Spinal cord (tissue), 10 donors: Measurements from ENCODE around the gene SEMA3D. TPM values are rescaled to one million over a fixed set of nuclear protein-coding genes. Genes with fewer than 3 reads are reported as not detected.

Experiments
- DNase-seq, 6 donors: peaks; one replicate each; pipeline versions ENCODE4 v3.0.0 to v3.0.0-alpha.2; 2013 to 2015; ENCODE audit warnings: low spot score in 6 of 6, low read depth in 4 of 6
- H3K27ac ChIP-seq: one replicate; pipeline ENCODE4 v1.5.1; 2013; ENCODE audit warnings: low read depth, low read length, control low read depth
- H3K27me3 ChIP-seq: one replicate; pipeline ENCODE4 v1.6.1; 2013; ENCODE audit warnings: low read length; ENCODE audit not compliant: control insufficient read depth, insufficient read depth
- H3K36me3 ChIP-seq: one replicate; pipeline ENCODE4 v1.6.1; 2013; ENCODE audit warnings: low read length; ENCODE audit not compliant: control insufficient read depth, insufficient read depth
- H3K4me1 ChIP-seq: one replicate; pipeline ENCODE4 v1.6.1; 2013; ENCODE audit warnings: low read length; ENCODE audit not compliant: control insufficient read depth, insufficient read depth
- H3K4me3 ChIP-seq: one replicate; pipeline ENCODE4 v1.5.1; 2013; ENCODE audit warnings: low read depth, low read length, control low read depth
- H3K9me3 ChIP-seq: one replicate; pipeline ENCODE4 v1.6.1; 2013; ENCODE audit warnings: low read length; ENCODE audit not compliant: control insufficient read depth, insufficient read depth
- WGBS: methylation state at CpG from one replicate; pipeline ENCODE4 v1.1.5; 2013; ENCODE audit warnings: missing lambda C conversion rate; ENCODE audit not compliant: insufficient coverage; 5-methylcytosine and 5-hydroxymethylcytosine counted together
- polyA plus RNA-seq, 2 donors: library from polyadenylated mRNA; unstranded; fragments of 120-200 nt; gene quantifications; one replicate each; pipeline ENCODE4 v1.2.1, GENCODE V29; 2013; ENCODE audit not compliant: insufficient read length in 2 of 2
- total RNA-seq, 2 donors: library from RNA; depleted of rRNA in 1 of 2; stranded (reverse); fragments of 120-200 nt in 1 of 2; fragments of >200 nt in 1 of 2; gene quantifications; one replicate each; pipeline versions ENCODE4 v1.2.3 to v1.2.4, GENCODE V29; 2013 to 2014
- donor health status: healthy.

Gene SEMA3D
- total and polyA plus RNA-seq, 4 donors = 8.8 to 41.0 (median 24.4) TPM

DNA sequence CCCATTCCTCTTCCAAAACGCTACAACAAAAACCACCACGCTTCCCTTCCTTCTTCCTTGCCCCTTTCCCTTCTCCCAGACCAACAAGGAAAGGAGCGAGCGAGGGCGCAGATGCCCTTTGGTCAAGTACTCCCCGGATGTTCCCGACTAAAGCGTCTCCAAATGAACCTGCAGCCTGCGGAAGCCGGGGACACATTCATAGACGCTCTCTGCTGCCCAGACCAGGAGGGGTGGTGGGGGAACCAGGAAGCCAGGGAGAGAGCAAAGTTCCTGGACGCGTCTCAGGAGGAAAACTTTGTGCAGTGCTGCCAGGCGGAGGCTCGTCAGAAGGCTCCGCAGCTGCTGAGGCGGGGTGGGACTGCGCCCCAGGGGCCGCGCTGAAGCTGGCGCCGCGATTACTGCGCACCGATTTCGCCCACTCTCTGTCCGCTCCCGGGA, 754 bp downstream of the SEMA3D start:
- H3K4me1 ChIP-seq = peaks cover 21% of the 10 kb centered on the region
- H3K27ac ChIP-seq = peak overlapping the region; percentile 90
- no peaks in the 10 kb centered on the region for H3K36me3 ChIP-seq
- peak; percentile 29 to 78 (median 46) for DNase-seq
- under 1% methylated on average over 28 of the region's 28 CpGs for WGBS
- H3K9me3 ChIP-seq = no peaks in the 10 kb centered on the region
- H3K4me3 ChIP-seq = peak overlapping the region; percentile 91
- peaks cover 6% of the 10 kb centered on the region for H3K27me3 ChIP-seq

DNA sequence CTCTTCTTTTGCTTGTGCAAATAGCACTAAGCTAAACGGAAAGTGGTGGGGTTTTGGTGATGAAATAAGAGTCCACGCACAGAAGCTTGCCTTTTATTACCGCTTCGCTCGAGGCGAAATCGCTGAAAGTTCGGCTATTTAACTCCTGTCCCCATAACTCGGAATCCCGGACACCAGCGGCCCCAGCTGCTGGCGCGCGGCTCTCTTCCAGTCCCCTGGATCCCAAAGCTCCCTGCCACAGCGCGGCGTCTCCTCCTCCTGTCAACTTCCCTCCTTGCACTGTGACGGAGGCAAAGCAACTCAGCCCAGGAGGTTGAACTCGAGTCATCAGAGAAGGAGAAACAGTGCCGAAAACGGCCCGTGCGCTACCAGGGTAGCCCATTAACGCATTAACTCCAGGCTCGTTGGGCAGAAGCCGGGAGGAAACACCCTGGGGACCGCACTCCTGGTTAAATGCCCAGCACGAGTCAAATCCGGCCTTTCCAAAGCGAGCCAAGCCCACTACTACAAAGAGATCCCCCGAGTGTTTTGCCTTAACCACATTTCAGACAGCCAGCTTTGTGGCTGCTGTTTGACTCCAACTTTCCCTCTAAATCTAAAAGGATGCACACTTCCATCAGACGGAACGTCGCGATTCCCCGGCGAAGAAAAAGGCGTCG, 1.3 kb downstream of the SEMA3D start:
- Histone ChIP-seq H3K4me1 (peaks cover 21% of the 10 kb centered on the region), H3K9me3 (no peaks in the 10 kb centered on the region), H3K36me3 (no peaks in the 10 kb centered on the region), H3K4me3 (peak overlapping the region; percentile 91), H3K27me3 (peaks cover 6% of the 10 kb centered on the region), H3K27ac (peak overlapping the region; percentile 90)
- peak in 5 of 6 donors; percentile 42 to 83 (median 64) for DNase-seq
- WGBS = under 1% methylated on average over 38 of the region's 39 CpGs

DNA sequence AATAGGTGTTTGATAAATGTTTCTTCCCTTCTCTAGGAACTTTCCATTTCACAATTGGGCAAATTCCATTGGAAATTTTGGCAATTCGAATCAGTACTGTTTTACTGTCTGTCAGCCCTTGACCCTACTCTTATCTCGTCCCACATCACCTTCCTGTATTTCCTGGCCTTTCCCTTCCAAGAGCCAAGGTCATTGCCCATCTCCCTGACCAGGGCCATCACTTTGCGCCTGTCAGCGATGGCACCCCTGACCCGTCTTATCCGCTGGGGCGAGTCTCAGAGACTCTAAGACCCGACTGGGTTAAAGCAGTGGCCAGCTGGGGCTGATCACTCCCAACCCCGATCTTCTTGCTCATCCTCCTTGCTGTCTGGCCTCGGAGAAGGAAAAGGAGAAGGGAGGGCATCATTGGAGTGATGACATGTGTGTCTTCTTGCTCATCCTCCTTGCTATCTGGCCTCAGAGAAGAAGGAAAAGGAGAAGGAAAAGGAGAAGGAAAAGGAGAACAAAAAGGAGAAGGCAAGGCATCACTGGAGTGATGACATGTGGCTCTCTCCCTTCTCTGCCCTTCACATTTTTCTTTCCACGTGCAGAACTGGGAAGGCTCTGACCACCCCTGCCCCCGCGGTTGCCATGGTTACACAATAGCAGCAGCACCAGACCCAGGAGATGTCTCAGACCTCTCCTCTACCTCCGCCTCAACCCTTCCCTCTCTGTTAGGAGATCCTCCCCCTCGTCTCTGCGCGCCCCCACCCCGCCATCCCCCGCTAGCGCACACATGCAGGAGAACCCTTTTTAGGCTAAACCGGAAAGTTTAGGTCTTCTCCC, 2.0 kb downstream of the SEMA3D start:
- H3K27ac ChIP-seq = peak overlapping the region; percentile 90
- DNase-seq = peak in 5 of 6 donors; percentile 15 to 85 (median 29)

DNA sequence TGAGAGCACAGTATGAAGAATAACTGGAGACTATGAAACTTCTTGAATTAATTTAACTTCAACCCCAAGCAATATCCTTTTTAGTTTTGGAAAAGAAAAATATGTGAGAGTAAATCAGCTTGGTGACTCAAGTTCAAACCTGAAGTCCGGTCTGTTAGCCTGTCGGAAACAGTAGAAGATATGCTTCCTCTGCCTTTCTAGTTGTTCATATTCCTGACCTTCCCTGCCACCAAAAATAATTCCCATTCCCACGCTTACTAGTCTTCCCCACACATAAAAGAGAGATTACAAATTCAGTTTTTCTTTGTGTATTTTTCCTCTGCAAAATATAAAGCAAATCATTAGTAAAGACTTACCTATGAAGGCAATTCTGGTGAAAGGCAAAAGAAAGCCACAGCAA, 3.6 kb downstream of the SEMA3D start:
- H3K4me3 ChIP-seq = no peak overlapping the region
- WGBS = 100% methylated on average over 2 of the region's 3 CpGs
- H3K36me3 ChIP-seq = no peaks in the 10 kb centered on the region
- DNase-seq = no peak
- peaks cover 21% of the 10 kb centered on the region for H3K4me1 ChIP-seq
- no peaks in the 10 kb centered on the region for H3K9me3 ChIP-seq
- no peak overlapping the region for H3K27ac ChIP-seq
- peaks cover 5% of the 10 kb centered on the region for H3K27me3 ChIP-seq

More for the DNA sequence above, 2.0 kb downstream of the SEMA3D start:
- Histone ChIP-seq H3K4me3 (peak overlapping the region; percentile 91), H3K27me3 (peaks cover 6% of the 10 kb centered on the region), H3K36me3 (no peaks in the 10 kb centered on the region), H3K9me3 (no peaks in the 10 kb centered on the region), H3K4me1 (peaks cover 21% of the 10 kb centered on the region)
- WGBS = 47% methylated on average over 11 of the region's 21 CpGs

DNA sequence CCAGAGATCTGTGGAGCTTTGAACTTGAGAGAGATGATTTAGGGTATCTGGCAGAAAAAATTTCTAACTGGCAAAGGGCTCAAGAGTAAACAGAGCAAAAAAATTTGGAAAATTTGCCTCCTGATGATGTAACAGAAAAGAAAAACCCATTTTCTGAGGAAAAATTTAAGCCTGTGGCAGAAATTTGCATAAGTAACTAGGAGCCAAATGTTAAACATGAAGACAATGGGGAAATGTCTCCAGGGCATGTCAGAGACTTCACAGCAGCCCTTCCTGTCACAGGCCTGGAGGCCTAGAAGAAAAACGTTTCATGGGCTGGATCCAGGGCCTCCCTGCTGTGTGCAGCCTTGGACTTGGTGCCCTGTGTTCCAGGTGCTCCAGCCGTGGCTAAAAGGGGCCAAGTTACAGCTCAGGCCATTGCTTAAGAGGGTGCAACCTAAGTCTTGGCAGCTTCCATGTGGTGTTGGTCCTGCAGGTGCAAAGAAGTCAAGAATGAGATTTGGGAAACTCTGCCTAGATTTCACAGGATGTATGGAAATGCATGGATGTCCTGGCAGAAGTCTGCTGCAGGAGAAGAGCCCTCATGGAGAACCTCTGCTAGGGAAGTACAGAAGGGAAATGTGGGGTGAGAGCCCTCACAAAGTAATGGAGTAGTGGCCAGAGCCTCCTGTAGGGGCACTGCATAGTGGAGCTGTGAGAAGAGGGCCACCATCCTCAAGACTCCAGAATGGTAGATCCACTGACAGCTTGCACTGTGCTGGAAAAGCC, 8.1 kb downstream of the SEMA3D start:
- no peaks in the 10 kb centered on the region for H3K9me3 ChIP-seq
- DNase-seq = no peak
- no peaks in the 10 kb centered on the region for H3K36me3 ChIP-seq
- H3K27ac ChIP-seq = no peak overlapping the region
- WGBS = 78% methylated on average over 2 of the region's 2 CpGs
- H3K4me1 ChIP-seq = no peaks in the 10 kb centered on the region
- no peaks in the 10 kb centered on the region for H3K27me3 ChIP-seq
- H3K4me3 ChIP-seq = no peak overlapping the region

DNA sequence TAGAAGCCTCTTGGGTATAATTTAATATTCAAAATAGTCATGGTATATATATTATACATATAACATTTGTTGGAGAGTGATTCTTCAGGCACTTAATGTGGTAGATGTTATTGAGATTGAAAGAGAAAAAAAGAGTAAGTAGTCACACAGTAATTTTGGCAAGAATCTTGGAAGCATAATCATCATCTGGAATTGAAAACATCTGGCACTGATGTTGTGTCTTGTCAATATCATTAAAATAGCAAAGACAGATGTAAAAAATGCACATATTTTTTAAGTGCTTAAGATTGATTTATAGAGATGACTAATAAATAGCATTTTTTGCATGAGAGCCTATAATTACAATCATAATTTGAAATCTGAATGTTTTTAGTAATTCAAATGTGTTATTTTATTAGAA, 9.5 kb downstream of the SEMA3D start:
- Histone ChIP-seq H3K4me3 (no peak overlapping the region), H3K36me3 (no peaks in the 10 kb centered on the region), H3K9me3 (no peaks in the 10 kb centered on the region), H3K27me3 (no peaks in the 10 kb centered on the region), H3K4me1 (no peaks in the 10 kb centered on the region), H3K27ac (no peak overlapping the region)
- DNase-seq = no peak

DNA sequence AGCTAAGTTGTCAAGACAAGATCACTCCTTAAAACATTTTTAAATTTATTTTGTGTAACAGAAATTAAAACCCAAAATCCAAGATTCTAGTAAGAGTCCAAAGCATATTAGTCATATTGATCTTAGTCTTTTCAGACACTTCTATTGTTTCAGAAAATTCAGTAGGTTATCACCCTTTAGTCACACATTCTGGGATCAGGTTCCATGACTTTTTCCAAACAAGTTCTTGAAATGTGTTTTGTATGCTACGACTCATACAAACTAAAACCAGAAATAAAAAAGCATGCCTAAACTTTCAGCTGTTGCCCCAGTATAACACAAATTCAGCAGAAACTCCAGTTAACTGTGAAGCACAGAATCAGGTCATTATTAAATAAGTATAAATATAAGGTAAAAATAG, 10.7 kb downstream of the SEMA3D start:
- no CpG with 5 or more reads among the region's 1 CpG for WGBS
- DNase-seq = no peak

DNA sequence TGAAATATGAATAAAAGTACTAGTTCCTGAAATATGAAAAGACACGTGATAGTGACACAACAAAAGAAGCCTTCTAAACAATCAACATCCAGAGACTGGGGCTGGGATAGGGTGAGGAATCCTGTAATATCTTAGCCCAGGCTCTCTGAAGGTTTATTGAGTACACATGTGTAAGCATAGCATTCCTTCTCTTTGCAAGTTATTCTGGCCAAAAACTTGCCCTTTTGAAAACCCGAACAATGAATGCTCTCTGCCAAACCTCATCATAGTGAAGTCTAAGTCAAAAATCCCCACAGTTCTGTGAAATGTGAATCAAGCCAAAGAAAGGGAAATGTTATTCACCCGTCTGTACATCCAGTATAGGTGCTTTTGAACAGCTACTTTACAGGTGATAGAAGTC, 11.6 kb downstream of the SEMA3D start:
- no peaks in the 10 kb centered on the region for H3K4me1 ChIP-seq
- H3K27me3 ChIP-seq = no peaks in the 10 kb centered on the region
- 20% methylated on average over 1 of the region's 3 CpGs for WGBS
- H3K27ac ChIP-seq = no peak overlapping the region
- H3K36me3 ChIP-seq = no peaks in the 10 kb centered on the region
- no peak for DNase-seq
- H3K9me3 ChIP-seq = no peaks in the 10 kb centered on the region
- no peak overlapping the region for H3K4me3 ChIP-seq

More for the DNA sequence above, 10.7 kb downstream of the SEMA3D start:
- Histone ChIP-seq H3K27me3 (no peaks in the 10 kb centered on the region), H3K36me3 (no peaks in the 10 kb centered on the region), H3K4me3 (no peak overlapping the region), H3K9me3 (no peaks in the 10 kb centered on the region), H3K27ac (no peak overlapping the region), H3K4me1 (no peaks in the 10 kb centered on the region)

DNA sequence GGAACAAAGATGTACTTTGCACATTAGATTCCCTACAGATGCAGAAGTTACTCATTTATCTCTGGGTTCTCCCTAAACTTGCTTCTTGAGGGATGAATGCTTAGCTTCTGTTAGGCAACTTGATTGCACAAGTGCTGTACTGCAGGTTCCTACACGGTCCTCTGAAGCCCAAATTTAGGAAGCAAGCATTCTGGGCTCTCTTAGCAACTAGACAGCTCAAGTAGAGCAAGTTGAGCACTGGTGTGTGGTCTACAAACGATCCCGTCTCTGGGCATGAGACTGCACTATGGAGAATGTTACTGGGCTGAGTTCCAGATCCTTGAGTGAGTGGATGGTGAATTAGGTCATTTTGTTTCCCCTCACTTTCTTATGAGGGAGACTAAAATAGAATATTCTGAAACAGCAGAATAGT, 14.3 kb downstream of the SEMA3D start:
- Histone ChIP-seq H3K4me3 (no peak overlapping the region), H3K27ac (no peak overlapping the region), H3K27me3 (no peaks in the 10 kb centered on the region), H3K9me3 (no peaks in the 10 kb centered on the region), H3K4me1 (no peaks in the 10 kb centered on the region), H3K36me3 (no peaks in the 10 kb centered on the region)
- 80% methylated on average over 1 of the region's 3 CpGs for WGBS
- DNase-seq = peak in 1 of 6 donors; percentile 62
